HUDEP-2 (cell line): ENCODE results near the gene EEIG2.
"Not testable (repeated sequence)": the region's sequence is repeated elsewhere in the genome, so short reads cannot be mapped to it uniquely, and the experiment has no call there.

ENCODE experiments used
- DNase-seq, 76 experiments: peaks; one replicate each; lab custom pipeline; 2025; ENCODE audit not compliant: unreplicated experiment in 76 of 76; lab: John Stamatoyannopoulos, UW

Gene EEIG2

GRCh38 chr1:108541861-108542260, 18.0 kb upstream of the EEIG2 start:
- no peak for DNase-seq

- not testable (repeated sequence) for DNase-seq
Observed at GRCh38 chr1:108547493-108547892, 12.4 kb upstream of the EEIG2 start.

GRCh38 chr1:108551137-108551862, 8.6 kb upstream of the EEIG2 start:
- DNase-seq, result peak in 4 of 76 experiments; percentile 5 to 27 (median 12)

GRCh38 chr1:108553905-108554304, 6.0 kb upstream of the EEIG2 start:
- no peak for DNase-seq

GRCh38 chr1:108554682-108555427, 5.0 kb upstream of the EEIG2 start:
- peak in 2 of 76 experiments; percentile 4 to 11 for DNase-seq

- DNase-seq, result no peak
Observed at GRCh38 chr1:108556066-108556465, 3.8 kb upstream of the EEIG2 start.

- no peak for DNase-seq
Observed at GRCh38 chr1:108556499-108556898, 3.4 kb upstream of the EEIG2 start.

GRCh38 chr1:108557296-108557695, 2.6 kb upstream of the EEIG2 start:
- DNase-seq, result no peak

GRCh38 chr1:108560189-108560873, 431 bp downstream of the EEIG2 start:
- DNase-seq, result peak in 15 of 76 experiments; percentile 5 to 55 (median 30)

- peak in 74 of 76 experiments; percentile 32 to 90 (median 66) for DNase-seq
Observed at GRCh38 chr1:108560874-108561459, 1.1 kb downstream of the EEIG2 start.

GRCh38 chr1:108561689-108562326, 1.9 kb downstream of the EEIG2 start:
- DNase-seq, result peak in 73 of 76 experiments; percentile 3 to 90 (median 78)

GRCh38 chr1:108563808-108564207, 3.9 kb downstream of the EEIG2 start:
- peak in 2 of 76 experiments; percentile 13 to 31 for DNase-seq

- no peak for DNase-seq
Observed at GRCh38 chr1:108565081-108565480, 5.2 kb downstream of the EEIG2 start.

- no peak for DNase-seq
Observed at GRCh38 chr1:108565512-108565911, 5.6 kb downstream of the EEIG2 start.

- no peak for DNase-seq
Observed at GRCh38 chr1:108568589-108568988, 8.7 kb downstream of the EEIG2 start.

- DNase-seq, result no peak
Observed at GRCh38 chr1:108569097-108569728, 9.3 kb downstream of the EEIG2 start.

GRCh38 chr1:108570128-108570527, 10.2 kb downstream of the EEIG2 start:
- DNase-seq, result peak in 28 of 76 experiments; percentile 2 to 60 (median 28)

GRCh38 chr1:108570998-108571401, 11.1 kb downstream of the EEIG2 start:
- DNase-seq, result no peak

GRCh38 chr1:108572182-108572581, 12.3 kb downstream of the EEIG2 start:
- DNase-seq, result no peak

- DNase-seq, result no peak
Observed at GRCh38 chr1:108573183-108573582, 13.3 kb downstream of the EEIG2 start.
